GDM1 (cell line): ENCODE results near the gene TTC7B.

Source experiments
- DNase-seq: peaks from one replicate; lab custom pipeline; 2025; lab: John Stamatoyannopoulos, UW

The TTC7B gene

DNA sequence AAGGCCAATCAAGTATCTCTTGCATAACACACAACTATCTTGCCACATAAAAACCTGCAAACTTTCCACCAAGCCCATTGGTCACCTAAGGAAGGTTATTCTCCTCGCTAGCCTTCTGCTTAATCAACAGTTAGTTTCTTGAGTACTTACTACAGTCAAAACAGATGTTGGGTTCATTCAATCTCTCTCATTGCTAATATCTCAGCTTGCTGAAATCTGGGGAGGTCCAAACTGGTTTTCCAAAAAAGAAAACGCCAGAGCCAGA, 74.6 kb downstream of the TTC7B start:
- DNase-seq: no peak

DNA sequence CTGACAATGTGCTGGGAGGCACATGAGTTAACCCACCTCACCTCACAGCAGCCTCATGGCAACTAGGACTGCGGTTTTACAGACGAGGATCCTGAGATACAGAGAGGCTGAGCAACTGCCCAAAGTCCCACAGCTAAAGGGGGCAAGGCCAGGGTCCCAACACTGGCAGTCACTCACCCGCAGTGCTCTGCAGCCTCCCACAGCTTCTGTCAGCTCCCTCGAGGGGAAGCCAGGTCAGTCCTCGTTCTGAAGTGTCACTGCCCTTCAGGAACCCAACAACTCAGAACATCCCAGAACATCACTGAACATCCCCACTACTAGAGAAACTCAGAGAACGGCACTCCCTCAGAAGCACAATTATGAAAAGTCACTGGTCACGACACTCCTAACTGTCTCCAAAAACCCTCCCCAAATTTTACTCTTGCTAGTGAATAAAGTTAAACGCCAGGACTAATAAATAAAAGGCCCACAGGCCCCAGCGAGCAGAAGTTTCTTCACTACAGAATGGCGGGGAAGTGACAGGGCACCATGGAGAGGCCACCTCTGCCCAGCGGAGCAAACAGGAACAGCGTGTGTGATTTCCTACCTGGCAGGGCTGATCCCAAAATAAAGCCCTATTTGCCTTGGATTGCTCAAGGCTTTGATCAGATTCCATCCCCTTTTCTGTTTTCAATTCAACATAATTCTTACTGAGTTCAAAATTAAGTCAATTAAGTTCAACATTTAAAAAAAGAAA, 75.1 kb downstream of the TTC7B start:
- DNase-seq: no peak

GRCh38 chr14:90740081-90740480, 76.1 kb downstream of the TTC7B start:
- DNase-seq: no peak

DNA sequence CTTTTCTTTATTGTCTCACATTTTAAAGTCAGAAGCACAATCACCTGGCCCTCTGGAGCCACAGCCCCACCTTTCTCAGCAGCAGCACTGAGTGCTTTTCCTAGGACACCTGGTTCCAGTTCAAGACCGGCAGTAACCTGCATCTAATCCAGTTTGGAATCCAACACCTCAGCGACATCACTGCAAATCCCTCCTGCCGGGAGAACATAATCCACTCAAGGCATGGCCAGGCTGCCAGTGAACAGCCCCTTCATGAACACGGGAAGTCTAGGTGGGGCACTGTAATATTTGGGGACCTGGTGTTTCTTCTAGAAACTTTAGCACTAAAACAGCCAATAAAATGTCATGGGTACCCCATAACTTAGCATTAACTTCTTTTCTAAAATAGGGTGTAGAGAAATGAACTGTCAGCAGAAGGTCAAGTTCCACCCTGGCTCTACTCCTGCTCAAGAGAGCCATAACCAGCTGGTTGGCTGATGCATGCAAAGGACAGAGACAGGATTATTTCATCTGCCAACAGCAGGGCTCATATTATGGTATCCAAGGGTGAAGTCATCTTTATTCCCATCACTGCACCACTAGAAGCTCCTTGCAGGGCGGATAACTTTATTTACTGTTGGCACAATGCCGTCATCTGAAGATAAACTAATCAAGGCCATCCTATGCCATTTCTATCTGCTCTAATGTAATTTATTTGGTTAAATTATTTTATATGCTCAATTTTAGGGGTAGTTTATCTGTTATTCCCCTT, 76.7 kb downstream of the TTC7B start:
- DNase-seq: no peak

- no peak for DNase-seq
Observed at GRCh38 chr14:90733139-90733808, 83.0 kb downstream of the TTC7B start.

DNA sequence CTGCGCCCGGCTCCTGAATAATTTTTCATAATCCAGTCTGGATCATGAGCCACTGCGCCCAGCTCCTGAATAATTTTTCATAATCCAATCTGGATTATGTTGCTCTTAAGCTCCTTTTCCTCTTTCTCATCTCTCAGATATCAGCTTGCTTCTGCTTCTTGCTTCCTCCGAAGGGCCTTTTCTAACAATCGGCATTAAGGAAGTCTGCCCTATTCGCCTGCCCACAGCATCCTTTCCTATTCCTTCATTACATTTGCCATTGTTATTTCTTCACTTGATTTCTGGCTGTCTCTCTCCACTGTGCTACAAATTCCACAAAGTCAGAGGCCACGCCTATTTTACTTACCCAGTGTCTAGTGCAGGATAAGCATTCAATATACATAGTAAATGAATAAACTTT, 83.5 kb downstream of the TTC7B start:
- no peak for DNase-seq

DNA sequence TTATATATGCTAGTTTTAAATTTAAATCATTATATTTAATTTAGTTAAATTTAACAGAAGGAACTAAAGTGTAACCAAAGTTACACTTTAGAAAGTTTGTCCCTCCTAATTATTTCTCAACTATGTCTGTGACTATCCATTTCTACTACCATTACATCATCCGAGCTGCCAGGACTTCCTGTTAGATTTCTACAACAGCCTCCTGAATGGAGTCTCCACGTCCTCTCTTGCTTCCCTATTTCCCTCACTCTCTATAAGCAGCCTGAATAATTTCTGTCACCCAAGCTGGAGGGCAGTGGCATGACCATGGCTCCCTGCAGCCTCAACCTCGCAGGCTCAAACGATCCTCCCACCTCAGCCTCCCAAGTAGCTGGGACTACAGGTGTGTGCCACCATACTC, 84.1 kb downstream of the TTC7B start:
- no peak for DNase-seq

GRCh38 chr14:90731487-90731886, 84.7 kb downstream of the TTC7B start:
- DNase-seq: no peak

DNA sequence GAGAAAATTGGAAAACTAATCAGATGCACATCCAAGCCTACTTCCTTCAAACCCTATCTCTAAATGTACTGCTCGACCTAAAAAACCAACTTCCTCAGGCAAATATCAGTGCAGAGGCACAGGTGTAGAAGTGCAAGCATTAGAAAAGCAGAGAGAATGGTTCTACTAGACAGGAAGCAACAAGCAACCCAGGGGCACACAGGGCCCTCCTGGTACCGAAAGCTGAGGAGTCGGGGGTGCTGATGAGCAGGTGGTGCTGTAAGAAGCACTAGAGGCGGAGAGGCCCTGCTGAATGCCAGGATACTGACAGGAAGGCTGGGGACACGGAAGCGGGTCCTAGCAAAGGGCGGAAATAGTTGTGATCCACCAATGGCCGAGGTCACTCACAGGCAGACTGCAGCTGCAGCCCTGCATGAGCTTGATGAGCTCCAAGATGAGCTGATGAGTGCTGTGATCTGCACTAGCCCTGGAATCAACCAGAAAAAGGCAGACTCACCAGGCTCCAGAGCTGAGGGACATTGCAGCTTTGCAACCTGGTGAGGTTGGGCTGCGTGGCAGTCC, 85.9 kb downstream of the TTC7B start:
- no peak for DNase-seq

- DNase-seq: no peak
Observed at GRCh38 chr14:90728951-90729350, 87.3 kb downstream of the TTC7B start.

- DNase-seq: no peak
Observed at GRCh38 chr14:90727082-90727481, 89.1 kb downstream of the TTC7B start.

GRCh38 chr14:90726656-90727055, 89.6 kb downstream of the TTC7B start:
- no peak for DNase-seq

- DNase-seq: no peak
Observed at GRCh38 chr14:90724866-90725265, 91.4 kb downstream of the TTC7B start.

DNA sequence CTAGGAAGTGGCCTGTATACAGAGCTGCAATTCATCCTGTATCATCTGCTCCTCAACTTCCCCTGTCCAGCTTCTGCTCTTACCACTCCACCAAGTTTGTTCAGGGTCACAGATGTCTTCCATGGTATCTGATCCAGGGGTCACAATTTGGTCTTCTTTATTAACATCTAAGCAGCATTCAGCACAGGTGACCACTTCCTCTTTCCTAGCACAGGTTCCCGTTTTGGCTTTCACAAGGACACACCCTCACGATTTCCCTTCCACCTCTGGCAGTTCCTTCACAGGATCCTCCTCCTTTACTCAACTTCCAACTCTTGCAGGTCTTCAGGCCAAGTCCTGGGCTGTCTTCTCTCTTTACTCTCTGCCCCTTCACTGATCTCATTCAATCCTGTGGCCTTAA, 93.6 kb downstream of the TTC7B start:
- DNase-seq: no peak

DNA sequence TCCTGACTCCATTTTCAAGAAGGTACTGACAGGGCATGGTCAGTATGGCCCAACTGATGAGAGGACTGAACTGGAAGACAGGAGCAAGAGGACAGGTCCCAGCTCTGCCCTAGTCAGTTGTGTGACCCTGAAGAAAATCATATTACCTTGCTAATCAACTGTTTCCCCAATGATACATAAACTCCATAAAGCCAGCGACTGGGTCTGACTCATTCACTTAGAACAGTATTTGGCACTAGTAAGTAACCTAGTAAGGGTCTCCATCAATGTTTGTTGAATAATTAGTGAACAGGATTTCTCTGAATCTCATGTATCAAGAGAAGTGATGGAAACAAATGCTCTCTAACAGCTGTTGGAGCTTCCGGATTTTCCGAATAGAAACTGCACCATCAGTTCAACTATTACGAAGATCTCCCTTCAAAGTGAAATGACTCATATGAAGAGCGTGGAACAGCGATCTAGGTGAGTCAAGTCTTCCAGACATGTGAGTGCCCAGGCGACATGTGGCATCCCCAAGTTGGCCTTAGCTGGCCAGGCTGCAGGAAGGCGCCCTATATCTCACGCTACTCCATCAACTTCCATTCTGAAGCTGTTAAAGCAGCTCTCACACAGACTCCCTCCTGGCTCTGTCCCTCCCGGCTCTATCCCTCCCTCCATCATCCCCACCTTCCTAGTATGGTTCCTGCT, 94.5 kb downstream of the TTC7B start:
- DNase-seq: no peak

- DNase-seq: no peak
Observed at GRCh38 chr14:90720832-90721231, 95.4 kb downstream of the TTC7B start.

DNA sequence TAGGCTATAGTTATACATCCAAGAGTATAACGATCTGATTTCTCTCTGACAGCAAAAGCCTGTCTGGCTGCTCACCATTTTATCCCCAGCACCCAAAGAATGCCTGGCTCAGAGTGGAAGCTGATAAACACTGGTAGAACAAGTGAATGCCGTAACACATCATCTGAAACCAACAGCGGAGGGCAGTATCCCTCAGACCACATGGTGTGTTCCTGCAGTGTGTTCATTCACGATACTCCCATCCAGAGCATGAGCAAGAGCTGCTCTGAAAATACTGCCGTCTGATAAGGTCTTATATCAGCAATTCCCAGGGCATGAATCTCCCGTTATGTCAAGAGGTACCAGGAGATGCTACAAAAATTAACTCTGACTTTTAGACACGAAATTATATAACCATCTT, 95.9 kb downstream of the TTC7B start:
- no peak for DNase-seq

GRCh38 chr14:90717916-90718315, 98.3 kb downstream of the TTC7B start:
- no peak for DNase-seq

DNA sequence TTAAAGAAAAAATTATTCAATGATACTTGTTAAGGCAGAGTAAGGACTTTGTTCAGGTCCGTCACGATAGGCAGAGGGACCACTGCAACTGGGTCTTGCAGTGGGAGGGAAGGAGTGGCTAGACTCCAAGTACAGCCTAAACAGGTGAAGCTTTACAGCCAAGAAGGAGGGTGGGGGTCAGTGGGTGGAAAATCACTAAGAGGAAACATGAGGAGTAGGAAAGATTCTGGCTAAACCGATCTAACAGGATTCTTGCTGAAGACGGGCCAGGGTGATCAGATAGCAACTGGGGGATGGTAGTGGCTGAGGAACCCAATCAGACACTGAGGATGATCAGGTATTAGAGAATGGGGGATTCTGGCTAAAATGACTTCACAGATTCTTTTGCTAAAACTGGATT, 100.2 kb downstream of the TTC7B start:
- DNase-seq: no peak

- DNase-seq: no peak
Observed at GRCh38 chr14:90715495-90715894, 100.7 kb downstream of the TTC7B start.

- DNase-seq: no peak
Observed at GRCh38 chr14:90714811-90715210, 101.4 kb downstream of the TTC7B start.

DNA sequence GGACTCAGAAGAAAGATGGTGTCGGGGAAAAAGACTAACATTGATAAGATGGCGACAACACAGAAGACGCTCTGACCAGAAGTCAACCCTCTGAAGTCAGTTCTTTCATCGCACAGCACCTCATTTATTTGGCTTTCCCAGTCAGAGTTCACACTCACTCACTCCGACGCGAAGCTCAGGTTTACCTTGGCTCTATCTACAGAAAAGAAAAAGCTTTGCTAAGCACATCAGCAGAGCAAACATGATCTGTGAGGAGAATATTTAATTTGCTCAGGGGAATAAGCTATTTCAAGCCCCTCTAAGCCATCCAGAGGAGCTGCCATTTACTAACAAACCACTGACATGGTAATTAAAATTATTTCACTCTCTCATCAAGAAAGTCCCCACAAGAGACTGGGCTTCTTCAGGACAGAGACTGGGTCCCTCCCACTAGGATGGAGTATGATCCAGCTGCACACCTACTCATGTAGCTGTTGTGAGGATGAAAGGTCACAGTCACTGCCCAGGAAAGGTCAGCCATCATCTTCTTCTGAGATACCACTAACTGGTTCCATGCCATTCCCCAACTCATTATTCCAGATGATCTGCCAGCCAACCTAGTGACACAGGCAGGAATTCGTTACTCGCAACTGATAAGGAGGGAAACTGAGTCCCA, 111.4 kb downstream of the TTC7B start:
- no peak for DNase-seq
